Esophagus squamous epithelium (tissue), 4 donors: ENCODE measurements around the gene KCNE4.

Experiments used
- POLR2A ChIP-seq, 4 donors: fragments of 450-650 bp; IDR thresholded peaks; one replicate each; pipeline ENCODE4 v1.6.1; 2017; ENCODE audit warnings: antibody characterized with exemption in 4 of 4, mild to moderate bottlenecking in 4 of 4, moderate library complexity in 3 of 4
- TF ChIP-seq, protein P1 (sequence below), 6 experiments: fragments of 450-650 bp in 4 of 6; fragments of 200-600 bp in 2 of 6; sonication (generic) in 2 of 6; IDR thresholded peaks; one replicate each; pipeline ENCODE4 v1.5.1; 2016 to 2019; ENCODE audit warnings: antibody characterized with exemption in 6 of 6, mild to moderate bottlenecking in 4 of 6, moderate library complexity in 4 of 6

GRCh38 chr2:223065107-223065506 lies 13.1 kb downstream of the KCNE4 start:
- TF ChIP-seq, protein P1, sequence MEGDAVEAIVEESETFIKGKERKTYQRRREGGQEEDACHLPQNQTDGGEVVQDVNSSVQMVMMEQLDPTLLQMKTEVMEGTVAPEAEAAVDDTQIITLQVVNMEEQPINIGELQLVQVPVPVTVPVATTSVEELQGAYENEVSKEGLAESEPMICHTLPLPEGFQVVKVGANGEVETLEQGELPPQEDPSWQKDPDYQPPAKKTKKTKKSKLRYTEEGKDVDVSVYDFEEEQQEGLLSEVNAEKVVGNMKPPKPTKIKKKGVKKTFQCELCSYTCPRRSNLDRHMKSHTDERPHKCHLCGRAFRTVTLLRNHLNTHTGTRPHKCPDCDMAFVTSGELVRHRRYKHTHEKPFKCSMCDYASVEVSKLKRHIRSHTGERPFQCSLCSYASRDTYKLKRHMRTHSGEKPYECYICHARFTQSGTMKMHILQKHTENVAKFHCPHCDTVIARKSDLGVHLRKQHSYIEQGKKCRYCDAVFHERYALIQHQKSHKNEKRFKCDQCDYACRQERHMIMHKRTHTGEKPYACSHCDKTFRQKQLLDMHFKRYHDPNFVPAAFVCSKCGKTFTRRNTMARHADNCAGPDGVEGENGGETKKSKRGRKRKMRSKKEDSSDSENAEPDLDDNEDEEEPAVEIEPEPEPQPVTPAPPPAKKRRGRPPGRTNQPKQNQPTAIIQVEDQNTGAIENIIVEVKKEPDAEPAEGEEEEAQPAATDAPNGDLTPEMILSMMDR (IDR thresholded peaks at IDR 0.05), result no peak
- TF ChIP-seq POLR2A (IDR thresholded peaks at IDR 0.05), result no peak
